Omental fat pad (tissue), 4 donors: ENCODE measurements around the gene CUL5. TPM values are rescaled to one million over a fixed set of nuclear protein-coding genes. Genes with fewer than 3 reads are reported as not detected.
A peak's percentile ranks its signal among the peaks of the same experiment; 100 is the strongest.

Experiments used
- ATAC-seq: fragments of 150-250 bp; one replicate; pipeline ENCODE4 v1.9.1; 2016; ENCODE audit warnings: mild to moderate bottlenecking, moderate library complexity; ENCODE audit not compliant: low FRiP score
- DNase-seq: peaks from one replicate; pipeline ENCODE4 v3.0.0-alpha.2; 2019; ENCODE audit warnings: low spot score
- total RNA-seq, 4 donors: library from RNA; depleted of rRNA; stranded (reverse); fragments of >200 nt; gene quantifications; one replicate each; pipeline ENCODE4 v1.1.0, GENCODE V29; 2016
- TF ChIP-seq, protein P1 (sequence below), 3 donors: fragments of 450-650 bp; IDR thresholded peaks; one replicate each; pipeline ENCODE4 v1.5.1; 2016 to 2017; ENCODE audit warnings: antibody characterized with exemption in 3 of 3, mild to moderate bottlenecking in 3 of 3, moderate library complexity in 2 of 3

The CUL5 gene
- total RNA-seq, 4 donors from 2014 or later: 21.7 to 44.6 (median 28.1) TPM

DNA sequence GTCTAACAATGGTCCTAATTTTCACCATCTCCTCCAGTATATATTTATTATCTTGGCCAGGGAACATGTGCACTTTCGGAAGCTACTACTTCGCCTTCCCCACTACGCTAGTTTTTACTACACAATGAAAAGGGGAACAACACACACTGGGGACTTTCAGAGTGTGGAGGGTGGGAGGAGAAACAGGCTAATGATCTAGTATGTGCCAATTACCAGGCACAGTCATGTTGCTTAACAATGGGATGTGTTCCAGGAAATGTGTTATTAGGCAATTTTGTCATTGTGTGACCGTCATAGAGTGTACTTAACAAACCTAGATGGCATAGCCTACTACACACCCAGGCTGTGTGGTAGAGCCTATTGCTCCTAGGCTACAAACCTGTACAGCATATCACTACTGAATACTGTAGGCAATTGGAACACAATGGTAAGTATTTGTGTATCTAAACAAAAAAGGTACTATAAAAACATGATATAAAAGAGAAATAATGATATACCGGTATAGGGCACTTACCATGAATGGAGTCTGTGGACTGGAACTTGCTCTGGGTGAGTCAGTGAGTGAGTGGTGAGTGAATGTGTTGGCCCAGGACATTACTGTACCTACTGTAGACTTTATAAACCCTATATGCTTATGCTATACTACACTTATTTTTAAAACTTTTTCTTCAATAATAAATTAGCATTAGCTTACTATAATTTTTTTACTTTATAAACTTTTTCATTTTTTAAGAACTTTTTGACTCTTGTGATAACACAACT lies 20.1 kb upstream of the CUL5 start:
- TF ChIP-seq, protein P1, sequence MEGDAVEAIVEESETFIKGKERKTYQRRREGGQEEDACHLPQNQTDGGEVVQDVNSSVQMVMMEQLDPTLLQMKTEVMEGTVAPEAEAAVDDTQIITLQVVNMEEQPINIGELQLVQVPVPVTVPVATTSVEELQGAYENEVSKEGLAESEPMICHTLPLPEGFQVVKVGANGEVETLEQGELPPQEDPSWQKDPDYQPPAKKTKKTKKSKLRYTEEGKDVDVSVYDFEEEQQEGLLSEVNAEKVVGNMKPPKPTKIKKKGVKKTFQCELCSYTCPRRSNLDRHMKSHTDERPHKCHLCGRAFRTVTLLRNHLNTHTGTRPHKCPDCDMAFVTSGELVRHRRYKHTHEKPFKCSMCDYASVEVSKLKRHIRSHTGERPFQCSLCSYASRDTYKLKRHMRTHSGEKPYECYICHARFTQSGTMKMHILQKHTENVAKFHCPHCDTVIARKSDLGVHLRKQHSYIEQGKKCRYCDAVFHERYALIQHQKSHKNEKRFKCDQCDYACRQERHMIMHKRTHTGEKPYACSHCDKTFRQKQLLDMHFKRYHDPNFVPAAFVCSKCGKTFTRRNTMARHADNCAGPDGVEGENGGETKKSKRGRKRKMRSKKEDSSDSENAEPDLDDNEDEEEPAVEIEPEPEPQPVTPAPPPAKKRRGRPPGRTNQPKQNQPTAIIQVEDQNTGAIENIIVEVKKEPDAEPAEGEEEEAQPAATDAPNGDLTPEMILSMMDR (IDR thresholded peaks at IDR 0.05): no peak
- ATAC-seq (no peak), DNase-seq (no peak)

DNA sequence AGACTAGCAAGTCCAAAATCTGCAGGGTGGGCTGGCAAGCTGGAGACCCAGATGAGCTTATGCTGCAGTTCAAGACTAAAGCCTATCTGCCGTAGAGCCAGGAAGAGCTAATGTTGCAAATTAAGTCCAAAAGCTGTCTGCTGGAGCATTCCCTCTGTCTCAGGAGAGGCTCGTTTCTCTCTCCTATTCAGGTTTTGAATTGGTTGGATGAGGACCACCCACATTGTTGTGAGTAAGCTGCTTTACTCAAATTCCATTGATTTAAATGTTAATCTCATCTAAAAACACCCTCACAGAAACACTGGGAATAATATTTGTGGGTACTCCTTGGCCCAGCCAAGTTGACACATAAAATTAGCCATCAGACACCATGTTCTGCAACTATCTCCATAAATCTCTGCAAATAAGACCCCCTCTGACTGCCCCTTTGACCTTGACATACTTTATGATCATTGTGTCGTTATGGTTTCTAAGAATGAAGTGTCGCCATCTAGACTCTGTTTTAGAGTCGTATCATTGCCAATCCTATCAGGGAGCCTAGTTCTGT lies 16.8 kb upstream of the CUL5 start:
- ATAC-seq (no peak), DNase-seq (no peak)
- TF ChIP-seq, protein P1 (IDR thresholded peaks at IDR 0.05): no peak

DNA sequence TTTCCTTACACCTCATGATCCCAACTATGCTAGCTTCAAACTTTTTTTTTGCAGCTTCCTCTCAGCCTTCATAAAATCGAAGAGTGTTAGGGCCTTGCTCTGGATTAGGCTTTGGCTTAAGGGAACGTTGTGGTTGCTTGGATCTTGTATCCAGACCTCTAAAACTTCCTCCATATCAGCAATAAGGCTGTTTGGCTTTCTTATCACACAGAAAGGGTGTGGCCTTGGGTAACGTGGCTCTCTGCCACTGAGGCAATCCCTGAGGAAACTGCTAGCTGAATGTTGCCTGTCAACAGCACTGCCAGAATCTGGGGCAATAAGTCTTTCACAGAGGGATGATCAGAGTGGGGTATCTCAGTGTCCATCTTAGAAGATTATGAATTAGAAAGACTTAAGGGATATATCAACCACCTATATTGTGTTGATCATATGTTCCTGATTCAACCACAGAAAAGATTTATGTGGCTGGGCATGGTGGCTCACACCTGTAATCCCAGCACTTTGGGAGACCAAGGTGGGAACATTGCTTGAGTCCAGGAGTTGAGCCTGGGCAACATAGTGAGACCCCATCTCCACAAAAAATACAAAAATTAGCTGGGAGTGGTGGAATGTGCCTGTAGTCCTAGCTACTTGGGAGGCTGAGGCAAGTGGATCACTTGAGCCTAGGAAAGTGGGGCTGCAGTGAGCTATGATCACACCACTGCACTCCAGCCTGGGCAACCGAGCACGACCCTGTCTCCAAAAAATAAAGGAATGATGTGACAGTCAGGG lies 12.5 kb upstream of the CUL5 start:
- ATAC-seq (no peak), DNase-seq (no peak)
- TF ChIP-seq, protein P1 (IDR thresholded peaks at IDR 0.05): no peak

DNA sequence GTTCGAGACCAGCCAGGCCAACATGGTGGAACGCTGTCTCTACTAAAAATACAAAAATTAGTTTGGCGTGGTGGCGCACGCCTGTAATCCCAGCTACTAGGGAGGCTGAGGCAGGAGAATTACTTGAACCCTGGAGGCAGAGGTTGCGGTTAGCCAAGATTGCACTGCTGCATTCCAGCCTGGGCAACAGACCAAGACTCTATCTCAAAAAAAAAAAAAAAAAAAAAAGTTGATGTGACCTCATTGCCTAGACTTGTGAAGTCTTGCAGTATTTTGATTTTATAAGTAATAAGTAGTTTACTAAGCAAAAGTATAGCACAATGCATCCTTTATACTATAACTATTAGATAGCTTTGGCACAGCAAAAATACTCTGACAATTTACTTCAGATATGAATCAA lies 9.9 kb upstream of the CUL5 start:
- ATAC-seq: no peak
- DNase-seq: no peak
- TF ChIP-seq, protein P1 (IDR thresholded peaks at IDR 0.05): no peak

DNA sequence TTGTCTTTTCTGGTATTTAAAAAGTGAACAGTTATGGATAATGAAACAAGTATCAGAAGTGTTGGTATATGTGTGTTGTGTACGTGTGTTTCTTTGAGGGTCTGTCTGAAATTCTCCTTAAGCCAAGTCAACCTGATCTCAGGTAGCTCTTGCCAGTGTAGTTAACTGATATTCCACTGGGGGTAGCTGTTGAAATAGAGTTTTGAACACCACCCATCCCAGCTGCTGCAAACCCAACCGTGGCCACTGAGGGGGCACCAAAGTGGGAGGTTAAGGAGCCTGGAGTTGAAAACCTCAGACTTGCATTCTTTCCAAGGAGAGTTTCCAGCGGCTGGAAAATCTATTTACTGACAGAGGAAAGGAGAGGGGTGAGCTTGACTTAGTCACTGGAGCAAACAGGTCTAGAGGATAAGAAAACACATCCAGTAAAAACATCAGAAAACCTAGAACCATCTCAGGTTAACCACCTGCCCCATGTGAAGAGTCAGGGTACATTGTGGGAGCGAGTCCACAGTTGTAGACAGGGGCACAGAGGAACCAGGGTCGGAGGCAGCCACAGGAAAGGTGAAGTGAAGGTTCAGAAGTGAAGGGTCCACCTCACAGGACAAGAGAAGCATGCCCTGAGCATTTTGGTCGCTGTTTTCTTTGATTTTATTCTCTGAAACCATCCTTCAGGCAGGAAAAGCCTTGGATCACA lies 8.8 kb upstream of the CUL5 start:
- DNase-seq (no peak), ATAC-seq (peak; percentile 54)
- TF ChIP-seq, protein P1 (IDR thresholded peaks at IDR 0.05): no peak

DNA sequence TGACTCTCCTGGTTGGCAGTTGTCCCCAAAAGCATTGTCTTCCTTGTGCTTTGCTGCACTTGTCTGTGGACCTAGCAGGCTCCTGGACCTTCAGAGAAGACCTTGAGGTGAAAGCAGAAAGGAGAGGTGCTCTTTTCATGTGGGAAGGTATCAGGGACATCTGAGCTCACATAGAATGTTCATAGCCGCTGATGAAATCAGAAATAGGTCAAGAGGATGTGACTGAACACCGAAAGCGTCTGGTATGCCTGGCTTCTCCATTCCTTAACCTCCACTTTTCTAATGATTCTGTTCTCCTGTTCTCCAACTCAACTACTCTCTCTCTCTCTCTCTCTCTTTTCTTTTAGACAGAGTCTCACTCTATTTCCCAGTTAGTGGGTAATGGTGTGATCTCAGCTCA lies 6.2 kb upstream of the CUL5 start:
- TF ChIP-seq, protein P1 (IDR thresholded peaks at IDR 0.05): no peak
- ATAC-seq (no peak), DNase-seq (no peak)
